Measurements from ENCODE around the gene ADGRB3. TPM values are rescaled to one million over a fixed set of nuclear protein-coding genes. Genes with fewer than 3 reads are reported as not detected.

Gene ADGRB3
- total RNA-seq, 1 donor from 2014 or later, result 2.7 TPM

DNA sequence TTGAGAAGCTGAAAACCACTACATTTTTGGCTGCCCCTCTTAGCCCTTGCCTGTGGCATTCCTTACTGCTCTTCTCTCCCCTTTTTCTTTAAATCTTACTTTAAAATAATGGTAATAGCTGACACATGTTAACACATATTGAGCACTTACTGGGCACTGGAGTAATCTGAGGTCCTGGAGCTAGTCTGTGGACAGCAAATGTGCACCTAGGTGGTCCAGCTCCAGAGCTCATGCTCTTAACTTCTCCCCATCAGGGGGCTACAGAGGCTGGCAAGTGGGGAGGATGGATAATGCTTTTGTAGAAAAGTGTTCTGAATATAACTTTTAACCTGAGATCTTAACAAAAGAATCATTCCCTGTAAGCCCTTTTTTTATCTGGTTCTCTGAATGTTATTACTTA lies 74.8 kb downstream of the ADGRB3 start:
- Histone ChIP-seq H3K4me1 (no peaks in the 10 kb centered on the region), H3K4me3 (no peak overlapping the region), H3K27ac (no peak overlapping the region), H3K27me3 (no peaks in the 10 kb centered on the region), H3K9me3 (no peaks in the 10 kb centered on the region), H3K36me3 (no peaks in the 10 kb centered on the region)
- DNase-seq (ENCODE audit: extremely low spot score in 2 of 2), result no peak
- intact Hi-C loops (cut with DNase I), result no loop called here
- TF ChIP-seq POLR2A (IDR thresholded peaks at IDR 0.05), result no peak
- TF ChIP-seq, protein P1, sequence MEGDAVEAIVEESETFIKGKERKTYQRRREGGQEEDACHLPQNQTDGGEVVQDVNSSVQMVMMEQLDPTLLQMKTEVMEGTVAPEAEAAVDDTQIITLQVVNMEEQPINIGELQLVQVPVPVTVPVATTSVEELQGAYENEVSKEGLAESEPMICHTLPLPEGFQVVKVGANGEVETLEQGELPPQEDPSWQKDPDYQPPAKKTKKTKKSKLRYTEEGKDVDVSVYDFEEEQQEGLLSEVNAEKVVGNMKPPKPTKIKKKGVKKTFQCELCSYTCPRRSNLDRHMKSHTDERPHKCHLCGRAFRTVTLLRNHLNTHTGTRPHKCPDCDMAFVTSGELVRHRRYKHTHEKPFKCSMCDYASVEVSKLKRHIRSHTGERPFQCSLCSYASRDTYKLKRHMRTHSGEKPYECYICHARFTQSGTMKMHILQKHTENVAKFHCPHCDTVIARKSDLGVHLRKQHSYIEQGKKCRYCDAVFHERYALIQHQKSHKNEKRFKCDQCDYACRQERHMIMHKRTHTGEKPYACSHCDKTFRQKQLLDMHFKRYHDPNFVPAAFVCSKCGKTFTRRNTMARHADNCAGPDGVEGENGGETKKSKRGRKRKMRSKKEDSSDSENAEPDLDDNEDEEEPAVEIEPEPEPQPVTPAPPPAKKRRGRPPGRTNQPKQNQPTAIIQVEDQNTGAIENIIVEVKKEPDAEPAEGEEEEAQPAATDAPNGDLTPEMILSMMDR (IDR thresholded peaks at IDR 0.05), result no peak
- TF ChIP-seq POLR2AphosphoS5 (IDR thresholded peaks at IDR 0.05; ENCODE audit: insufficient read depth in 1 of 2, low read depth in 1 of 2), result no peak

DNA sequence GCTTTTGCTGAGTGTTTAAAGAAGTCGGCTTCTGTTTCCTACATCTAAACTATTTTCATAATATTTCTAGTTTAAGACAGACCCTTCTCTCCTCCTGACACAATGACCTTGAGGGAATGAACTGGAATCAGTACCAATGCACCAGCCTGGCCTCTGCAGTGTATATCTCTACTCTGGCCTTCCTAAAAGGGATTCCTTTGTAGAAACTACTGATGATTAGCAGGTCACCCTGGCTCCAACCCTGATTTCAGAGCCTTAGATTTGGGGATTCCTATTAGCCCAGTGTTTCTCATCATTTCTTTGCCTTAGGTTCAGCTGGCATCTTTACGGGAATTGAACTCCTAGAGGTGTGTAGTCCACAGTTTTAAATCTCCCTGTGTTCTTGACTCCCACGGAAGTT lies 75.4 kb downstream of the ADGRB3 start:
- H3K27me3 ChIP-seq, result no peaks in the 10 kb centered on the region
- H3K9me3 ChIP-seq, result no peaks in the 10 kb centered on the region
- DNase-seq (ENCODE audit: extremely low spot score in 2 of 2), result no peak
- intact Hi-C loops (cut with DNase I), result no loop called here
- no peak overlapping the region for H3K27ac ChIP-seq
- H3K4me1 ChIP-seq, result no peaks in the 10 kb centered on the region
- H3K36me3 ChIP-seq, result no peaks in the 10 kb centered on the region
- TF ChIP-seq POLR2AphosphoS5 (IDR thresholded peaks at IDR 0.05; ENCODE audit: insufficient read depth in 1 of 2, low read depth in 1 of 2) (no peak), POLR2A (IDR thresholded peaks at IDR 0.05) (no peak)
- TF ChIP-seq, protein P1 (IDR thresholded peaks at IDR 0.05), result no peak
- H3K4me3 ChIP-seq, result no peak overlapping the region

DNA sequence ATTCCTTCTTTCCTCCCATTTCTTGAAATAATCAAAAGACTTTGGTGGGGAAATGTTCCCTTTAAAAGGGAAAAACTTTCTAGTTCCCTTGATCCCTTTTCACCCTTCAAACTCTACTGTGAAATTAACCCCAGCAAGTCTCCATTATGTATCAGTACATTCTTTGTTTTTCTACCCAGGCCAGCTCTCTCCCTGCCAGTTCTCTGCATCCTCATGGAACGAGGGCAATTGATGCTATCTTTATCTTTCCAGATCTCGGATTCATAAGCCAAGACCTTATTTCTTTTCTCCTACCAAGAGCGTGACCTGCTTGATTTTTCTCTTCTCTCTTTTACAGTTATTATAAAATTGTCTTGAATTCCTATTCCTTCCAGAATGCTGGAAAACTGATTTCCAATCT lies 75.8 kb downstream of the ADGRB3 start:
- Histone ChIP-seq H3K27ac (no peak overlapping the region), H3K4me1 (no peaks in the 10 kb centered on the region), H3K4me3 (no peak overlapping the region), H3K36me3 (no peaks in the 10 kb centered on the region), H3K9me3 (no peaks in the 10 kb centered on the region), H3K27me3 (no peaks in the 10 kb centered on the region)
- intact Hi-C loops (cut with DNase I), result no loop called here
- no peak for DNase-seq (ENCODE audit: extremely low spot score in 2 of 2)
- TF ChIP-seq POLR2AphosphoS5 (IDR thresholded peaks at IDR 0.05; ENCODE audit: insufficient read depth in 1 of 2, low read depth in 1 of 2) (no peak), POLR2A (IDR thresholded peaks at IDR 0.05) (no peak)
- TF ChIP-seq, protein P1 (IDR thresholded peaks at IDR 0.05), result no peak

DNA sequence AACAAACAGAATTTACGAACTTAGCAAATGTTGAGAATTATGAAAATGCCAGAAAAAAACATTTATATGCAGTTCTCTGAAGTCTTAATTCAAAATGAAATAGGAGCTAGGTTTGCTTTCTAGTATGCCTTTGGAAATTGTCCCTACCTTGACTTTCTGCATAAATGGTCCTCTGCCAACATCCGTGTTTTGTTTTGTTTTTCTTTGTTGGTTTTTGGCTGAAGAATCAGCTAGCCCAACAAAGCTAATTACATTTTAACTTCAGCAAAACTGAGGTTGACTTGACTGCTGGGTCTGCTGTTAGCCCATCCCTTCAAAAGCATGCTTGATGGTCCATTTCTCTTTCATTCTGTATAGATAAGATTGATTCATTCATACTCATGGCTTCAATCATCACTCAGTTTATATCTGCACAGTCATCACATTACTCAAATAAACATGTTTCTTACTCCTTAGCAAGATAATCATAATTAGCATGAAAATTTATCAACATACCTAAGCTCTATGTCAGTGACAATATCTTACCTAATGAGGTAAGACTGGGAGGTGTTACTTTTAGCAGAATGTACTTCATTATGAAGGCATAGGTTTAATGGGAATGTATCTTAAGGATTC lies 76.4 kb downstream of the ADGRB3 start:
- no peaks in the 10 kb centered on the region for H3K4me1 ChIP-seq
- no peak for TF ChIP-seq POLR2AphosphoS5 (IDR thresholded peaks at IDR 0.05; ENCODE audit: insufficient read depth in 1 of 2, low read depth in 1 of 2)
- TF ChIP-seq, protein P1 (IDR thresholded peaks at IDR 0.05), result no peak
- no peak for TF ChIP-seq POLR2A (IDR thresholded peaks at IDR 0.05)
- H3K4me3 ChIP-seq, result no peak overlapping the region
- H3K27me3 ChIP-seq, result no peaks in the 10 kb centered on the region
- no peaks in the 10 kb centered on the region for H3K9me3 ChIP-seq
- H3K27ac ChIP-seq, result no peak overlapping the region
- intact Hi-C loops (cut with DNase I), result no loop called here
- no peak for DNase-seq (ENCODE audit: extremely low spot score in 2 of 2)
- H3K36me3 ChIP-seq, result no peaks in the 10 kb centered on the region

DNA sequence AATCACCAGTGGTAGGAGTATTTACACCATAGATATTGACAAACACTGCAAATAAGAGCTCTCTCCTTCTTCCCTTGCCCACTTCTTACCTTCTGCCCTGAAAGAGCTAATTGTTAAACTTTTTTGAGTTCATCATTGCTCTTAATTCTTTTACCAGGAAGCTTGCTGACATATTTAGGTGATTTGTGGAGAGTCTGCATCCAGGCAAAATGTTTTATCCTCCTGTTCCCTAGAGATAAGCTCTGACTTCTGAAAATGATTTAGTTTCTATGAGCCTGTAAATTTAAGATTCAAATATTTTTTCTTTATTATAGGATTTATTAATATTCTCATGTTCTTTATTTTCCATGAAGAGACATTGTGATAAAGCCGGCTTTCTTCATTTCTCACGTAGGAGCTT lies 81.5 kb downstream of the ADGRB3 start:
- H3K9me3 ChIP-seq, result no peaks in the 10 kb centered on the region
- no peaks in the 10 kb centered on the region for H3K27me3 ChIP-seq
- H3K4me1 ChIP-seq, result no peaks in the 10 kb centered on the region
- no peak overlapping the region for H3K27ac ChIP-seq
- TF ChIP-seq POLR2AphosphoS5 (IDR thresholded peaks at IDR 0.05; ENCODE audit: insufficient read depth in 1 of 2, low read depth in 1 of 2), result no peak
- TF ChIP-seq, protein P1 (IDR thresholded peaks at IDR 0.05), result no peak
- TF ChIP-seq POLR2A (IDR thresholded peaks at IDR 0.05), result no peak
- intact Hi-C loops (cut with DNase I), result no loop called here
- DNase-seq (ENCODE audit: extremely low spot score in 2 of 2), result no peak
- H3K36me3 ChIP-seq, result no peaks in the 10 kb centered on the region
- H3K4me3 ChIP-seq, result no peak overlapping the region
